HL-60 (cell line): Measurements from ENCODE around the gene SIPA1.

ENCODE experiments used
- DNase-seq, 2 experiments: peaks; one replicate each; pipeline ENCODE4 v3.0.0-alpha.2; 2010 to 2020; ENCODE audit warnings: low read depth in 1 of 2, low spot score in 1 of 2
- H3K27ac ChIP-seq: fragments of 250-450 bp; sonication (Bioruptor Pico); replicated peaks from 2 replicates; pipeline ENCODE4 v1.5.1; 2020; ENCODE audit warnings: mild to moderate bottlenecking, moderate library complexity
- H3K27me3 ChIP-seq: fragments of 250-450 bp; sonication (Bioruptor Pico); 2 replicates; pipeline ENCODE4 v1.5.1; 2021; ENCODE audit warnings: mild to moderate bottlenecking, moderate library complexity; ENCODE audit not compliant: insufficient read depth, poor library complexity, severe bottlenecking
- H3K4me3 ChIP-seq: replicated peaks from 2 replicates; pipeline ENCODE4 v1.5.1; 2011; ENCODE audit warnings: mild to moderate bottlenecking, control low read depth, low read length; ENCODE audit not compliant: insufficient read depth
- CTCF ChIP-seq: IDR thresholded peaks from one replicate; pipeline ENCODE4 v1.5.1; 2011; ENCODE audit warnings: low read length, control low read depth, inconsistent platforms; ENCODE audit not compliant: insufficient read depth
- GABPA ChIP-seq: IDR thresholded peaks from 2 replicates; pipeline ENCODE4 v1.6.1; 2012; ENCODE audit warnings: low read depth
- POLR2AphosphoS5 ChIP-seq: IDR thresholded peaks from 2 replicates; pipeline ENCODE4 v1.6.1; 2012; ENCODE audit warnings: low read depth
- REST ChIP-seq: IDR thresholded peaks from 2 replicates; pipeline ENCODE4 v1.6.1; 2012; ENCODE audit warnings: low read depth; ENCODE audit not compliant: insufficient replicate concordance
- SPI1 ChIP-seq: IDR thresholded peaks from 2 replicates; pipeline ENCODE4 v1.6.1; 2012; ENCODE audit warnings: low read depth, mild to moderate bottlenecking, borderline replicate concordance

The SIPA1 gene

GRCh38 chr11:65651339-65651588 is 13.4 kb downstream of the SIPA1 start:
- no peak for TF ChIP-seq CTCF
- 0 out of 2 replicates have a peak, but pooled peaks have one; percentile 46 for TF ChIP-seq POLR2AphosphoS5
- Histone ChIP-seq H3K27me3 (no peaks in the 10 kb centered on the region), H3K27ac (no peak overlapping the region), H3K4me3 (no peak overlapping the region)
- DNase-seq, result no peak

GRCh38 chr11:65651589-65652510 is 13.9 kb downstream of the SIPA1 start:
- Histone ChIP-seq H3K27me3 (no peaks in the 10 kb centered on the region), H3K4me3 (peak overlapping the region; percentile 52), H3K27ac (peak overlapping the region; percentile 80)
- no peak for DNase-seq
- TF ChIP-seq POLR2AphosphoS5, result peak; percentile 2; the same call in 1 of the 2 replicates
- TF ChIP-seq GABPA, result no peak

- DNase-seq, result peak; percentile 85 to 95
- Histone ChIP-seq H3K27ac (peak overlapping the region; percentile 80), H3K27me3 (no peaks in the 10 kb centered on the region), H3K4me3 (peak overlapping the region; percentile 52)
- TF ChIP-seq SPI1, result peak; percentile 59; the same call in 1 of the 2 replicates
- TF ChIP-seq GABPA, result no peak
- no peak for TF ChIP-seq REST
- TF ChIP-seq POLR2AphosphoS5, result peak; percentile 77
- TF ChIP-seq CTCF, result no peak
Observed at GRCh38 chr11:65652511-65653228, 14.8 kb downstream of the SIPA1 start.

- H3K27me3 ChIP-seq, result no peaks in the 10 kb centered on the region
- no peak for DNase-seq
Observed at GRCh38 chr11:65653229-65654225, 15.6 kb downstream of the SIPA1 start.

More at GRCh38 chr11:65653229-65654225, 15.6 kb downstream of the SIPA1 start:
- TF ChIP-seq POLR2AphosphoS5 (0 out of 2 replicates have a peak, but pooled peaks have one; percentile 17), REST (no peak)
- peak overlapping the region; percentile 12 for H3K4me3 ChIP-seq
- peak overlapping the region; percentile 80 for H3K27ac ChIP-seq
